HG03103 (cell line): ENCODE measurements around the gene CROCC2.

ENCODE experiments used
- ATAC-seq: cut with Tn5 transposase; IDR thresholded peaks from one replicate; pipeline ENCODE4 v1.9.1; 2021; ENCODE audit warnings: low read depth; ENCODE audit not compliant: unreplicated experiment

The CROCC2 gene

GRCh38 chr2:240982821-240983281 is 76.7 kb downstream of the CROCC2 start:
- ATAC-seq, result no peak

- ATAC-seq, result no peak
Observed at GRCh38 chr2:240983361-240983995, 77.3 kb downstream of the CROCC2 start.

- no peak for ATAC-seq
Observed at GRCh38 chr2:240983996-240984498, 77.9 kb downstream of the CROCC2 start.

- no peak for ATAC-seq
Observed at GRCh38 chr2:240985881-240986786, 80.0 kb downstream of the CROCC2 start.

- ATAC-seq, result no peak
Observed at GRCh38 chr2:240986787-240987411, 80.8 kb downstream of the CROCC2 start.

- no peak for ATAC-seq
Observed at GRCh38 chr2:240987588-240987987, 81.5 kb downstream of the CROCC2 start.

GRCh38 chr2:240988146-240988545 is 82.0 kb downstream of the CROCC2 start:
- no peak for ATAC-seq

- ATAC-seq, result no peak
Observed at GRCh38 chr2:240988571-240989271, 82.6 kb downstream of the CROCC2 start.

GRCh38 chr2:240989451-240990265 is 83.5 kb downstream of the CROCC2 start:
- ATAC-seq, result no peak

- ATAC-seq, result no peak
Observed at GRCh38 chr2:240990266-240990529, 84.1 kb downstream of the CROCC2 start.

- ATAC-seq, result no peak
Observed at GRCh38 chr2:240990726-240991377, 84.7 kb downstream of the CROCC2 start.

- ATAC-seq, result no peak
Observed at GRCh38 chr2:240991378-240992263, 85.5 kb downstream of the CROCC2 start.

- ATAC-seq, result no peak
Observed at GRCh38 chr2:240992572-240993291, 86.6 kb downstream of the CROCC2 start.

GRCh38 chr2:240993446-240994170 is 87.5 kb downstream of the CROCC2 start:
- ATAC-seq, result no peak

GRCh38 chr2:240994171-240994896 is 88.2 kb downstream of the CROCC2 start:
- ATAC-seq, result no peak
